BLaER1 (cell line): ENCODE data around the gene TCEAL5.
A peak's percentile ranks its signal among the peaks of the same experiment; 100 is the strongest.
"Not testable (repeated sequence)": the region's sequence is repeated elsewhere in the genome, so short reads cannot be mapped to it uniquely, and the experiment has no call there.

Source experiments
- H3K27ac ChIP-seq: shearing (Covaris generic); formaldehyde crosslinking; 2 replicates; pipeline ENCODE4 v1.8.1; 2022
- H3K27me3 ChIP-seq: shearing (Covaris generic); formaldehyde crosslinking; 2 replicates; pipeline ENCODE4 v1.8.1; 2022
- H3K36me3 ChIP-seq: shearing (Covaris generic); formaldehyde crosslinking; 2 replicates; pipeline ENCODE4 v1.8.1; 2022
- H3K4me1 ChIP-seq: shearing (Covaris generic); formaldehyde crosslinking; 2 replicates; pipeline ENCODE4 v1.8.1; 2022
- H3K4me2 ChIP-seq: shearing (Covaris generic); formaldehyde crosslinking; 2 replicates; pipeline ENCODE4 v1.8.1; 2022
- H3K4me3 ChIP-seq: shearing (Covaris generic); formaldehyde crosslinking; 2 replicates; pipeline ENCODE4 v1.8.1; 2022
- H3K9ac ChIP-seq: shearing (Covaris generic); formaldehyde crosslinking; 2 replicates; pipeline ENCODE4 v1.8.1; 2022
- H3K9me3 ChIP-seq: shearing (Covaris generic); formaldehyde crosslinking; 2 replicates; pipeline ENCODE4 v1.8.1; 2022
- H4K20me1 ChIP-seq: shearing (Covaris generic); formaldehyde crosslinking; 2 replicates; pipeline ENCODE4 v1.8.1; 2022
- Cebpa-rat ChIP-seq: shearing (Covaris generic); IDR thresholded peaks from 2 replicates; pipeline ENCODE4 v1.8.1; 2022

TCEAL5 gene

GRCh38 chrX:103258275-103258674, 18.3 kb downstream of the TCEAL5 start:
- Histone ChIP-seq H3K9me3 (no peaks in the 10 kb centered on the region), H3K4me3 (no peak overlapping the region), H3K36me3 (no peaks in the 10 kb centered on the region), H3K27me3 (no peaks in the 10 kb centered on the region), H3K4me2 (no peak overlapping the region), H4K20me1 (no peaks in the 10 kb centered on the region), H3K4me1 (peaks cover 6% of the 10 kb centered on the region), H3K9ac (no peak overlapping the region), H3K27ac (no peak overlapping the region)
- TF ChIP-seq Cebpa-rat = no peak

- Histone ChIP-seq H4K20me1 (peaks cover 11% of the 10 kb centered on the region; the same call in 1 of the 2 replicates), H3K27me3 (no peaks in the 10 kb centered on the region), H3K36me3 (no peaks in the 10 kb centered on the region), H3K9ac (no peak overlapping the region), H3K4me1 (peaks cover 7% of the 10 kb centered on the region), H3K9me3 (no peaks in the 10 kb centered on the region), H3K4me2 (no peak overlapping the region), H3K4me3 (no peak overlapping the region), H3K27ac (no peak overlapping the region)
- no peak for TF ChIP-seq Cebpa-rat
Observed at GRCh38 chrX:103256651-103257050, 19.9 kb downstream of the TCEAL5 start.

- Histone ChIP-seq H3K9ac (peak within 1 kb of the TSS; percentile 77), H3K9me3 (no peaks in the 10 kb centered on the region), H3K4me3 (peak within 1 kb of the TSS; percentile 74), H3K27me3 (0 out of 2 replicates have a peak, but pooled peaks cover 5% of the 10 kb centered on the region), H3K4me1 (peaks cover 7% of the 10 kb centered on the region), H3K36me3 (no peaks in the 10 kb centered on the region), H4K20me1 (peaks cover 11% of the 10 kb centered on the region; the same call in 1 of the 2 replicates), H3K4me2 (peak within 1 kb of the TSS; percentile 74), H3K27ac (peak within 1 kb of the TSS; percentile 60)
- no peak for TF ChIP-seq Cebpa-rat
Observed at GRCh38 chrX:103254921-103255493, 21.5 kb downstream of the TCEAL5 start, which contains the start of gene TCEAL8. TSS of gene TCEAL8 (minus strand) at chrX:103255155. CDS start at chrX:103253979, 1,176 bp downstream.

- no peak for TF ChIP-seq Cebpa-rat
- peaks cover 11% of the 10 kb centered on the region; the same call in 1 of the 2 replicates for H4K20me1 ChIP-seq
- no peaks in the 10 kb centered on the region for H3K9me3 ChIP-seq
- 0 out of 2 replicates have a peak, but pooled peaks cover 5% of the 10 kb centered on the region for H3K27me3 ChIP-seq
- peak overlapping the region; percentile 74 for H3K4me2 ChIP-seq
- H3K9ac ChIP-seq = peak overlapping the region; percentile 77
- H3K27ac ChIP-seq = peak overlapping the region; percentile 60
- H3K4me1 ChIP-seq = peaks cover 7% of the 10 kb centered on the region
- no peaks in the 10 kb centered on the region for H3K36me3 ChIP-seq
- peak overlapping the region; percentile 74 for H3K4me3 ChIP-seq
Observed at GRCh38 chrX:103254171-103254824, 22.3 kb downstream of the TCEAL5 start.

GRCh38 chrX:103253608-103254007, 22.9 kb downstream of the TCEAL5 start:
- TF ChIP-seq Cebpa-rat = no peak
- peaks cover 11% of the 10 kb centered on the region; the same call in 1 of the 2 replicates for H4K20me1 ChIP-seq
- H3K9me3 ChIP-seq = no peaks in the 10 kb centered on the region
- 0 out of 2 replicates have a peak, but pooled peaks cover 5% of the 10 kb centered on the region for H3K27me3 ChIP-seq
- peak overlapping the region; percentile 74 for H3K4me3 ChIP-seq
- H3K4me1 ChIP-seq = peaks cover 7% of the 10 kb centered on the region
- H3K4me2 ChIP-seq = peak overlapping the region; percentile 74
- H3K9ac ChIP-seq = peak overlapping the region; percentile 77; the same call in 1 of the 2 replicates
- H3K27ac ChIP-seq = peak overlapping the region; percentile 60; the same call in 1 of the 2 replicates
- no peaks in the 10 kb centered on the region for H3K36me3 ChIP-seq

- H3K9ac ChIP-seq = no peak overlapping the region
- no peak overlapping the region for H3K27ac ChIP-seq
- H3K4me2 ChIP-seq = no peak overlapping the region
Observed at GRCh38 chrX:103250977-103251376, 25.6 kb downstream of the TCEAL5 start.

GRCh38 chrX:103249805-103250204, 26.7 kb downstream of the TCEAL5 start:
- Histone ChIP-seq H3K9me3 (no peaks in the 10 kb centered on the region), H3K9ac (no peak overlapping the region), H3K4me1 (peaks cover 7% of the 10 kb centered on the region)

More at GRCh38 chrX:103250977-103251376, 25.6 kb downstream of the TCEAL5 start:
- no peaks in the 10 kb centered on the region for H3K9me3 ChIP-seq
- no peak overlapping the region for H3K4me3 ChIP-seq
- H3K27me3 ChIP-seq = 0 out of 2 replicates have a peak, but pooled peaks cover 5% of the 10 kb centered on the region
- no peak for TF ChIP-seq Cebpa-rat
- peaks cover 11% of the 10 kb centered on the region; the same call in 1 of the 2 replicates for H4K20me1 ChIP-seq
- no peaks in the 10 kb centered on the region for H3K36me3 ChIP-seq
- peaks cover 7% of the 10 kb centered on the region for H3K4me1 ChIP-seq

GRCh38 chrX:103248553-103248952, 28.0 kb downstream of the TCEAL5 start:
- no peak overlapping the region for H3K9ac ChIP-seq
- H3K27ac ChIP-seq = no peak overlapping the region
- no peak for TF ChIP-seq Cebpa-rat
- no peaks in the 10 kb centered on the region for H3K9me3 ChIP-seq
- H3K36me3 ChIP-seq = no peaks in the 10 kb centered on the region
- H3K4me3 ChIP-seq = no peak overlapping the region
- peaks cover 11% of the 10 kb centered on the region; the same call in 1 of the 2 replicates for H4K20me1 ChIP-seq
- H3K4me1 ChIP-seq = peaks cover 3% of the 10 kb centered on the region
- 0 out of 2 replicates have a peak, but pooled peaks cover 5% of the 10 kb centered on the region for H3K27me3 ChIP-seq
- no peak overlapping the region for H3K4me2 ChIP-seq

More at GRCh38 chrX:103249805-103250204, 26.7 kb downstream of the TCEAL5 start:
- H3K4me3 ChIP-seq = no peak overlapping the region
- no peak for TF ChIP-seq Cebpa-rat
- peaks cover 11% of the 10 kb centered on the region; the same call in 1 of the 2 replicates for H4K20me1 ChIP-seq
- H3K4me2 ChIP-seq = no peak overlapping the region
- H3K27me3 ChIP-seq = 0 out of 2 replicates have a peak, but pooled peaks cover 5% of the 10 kb centered on the region
- H3K36me3 ChIP-seq = no peaks in the 10 kb centered on the region
- H3K27ac ChIP-seq = no peak overlapping the region

GRCh38 chrX:103240155-103240554, 36.4 kb downstream of the TCEAL5 start:
- no peak for TF ChIP-seq Cebpa-rat
- Histone ChIP-seq H3K9me3 (no peaks in the 10 kb centered on the region), H3K4me1 (no peaks in the 10 kb centered on the region), H3K4me3 (no peak overlapping the region), H3K9ac (no peak overlapping the region), H3K27ac (no peak overlapping the region), H3K27me3 (no peaks in the 10 kb centered on the region), H3K4me2 (no peak overlapping the region), H4K20me1 (no peaks in the 10 kb centered on the region), H3K36me3 (no peaks in the 10 kb centered on the region)

GRCh38 chrX:103236296-103236695, 40.3 kb downstream of the TCEAL5 start:
- no peak overlapping the region for H3K4me3 ChIP-seq
- no peaks in the 10 kb centered on the region for H4K20me1 ChIP-seq
- H3K9me3 ChIP-seq = no peaks in the 10 kb centered on the region
- no peak for TF ChIP-seq Cebpa-rat
- no peaks in the 10 kb centered on the region for H3K36me3 ChIP-seq
- H3K4me2 ChIP-seq = no peak overlapping the region
- no peak overlapping the region for H3K27ac ChIP-seq
- H3K27me3 ChIP-seq = 0 out of 2 replicates have a peak, but pooled peaks cover 2% of the 10 kb centered on the region
- H3K9ac ChIP-seq = no peak overlapping the region
- H3K4me1 ChIP-seq = no peaks in the 10 kb centered on the region

GRCh38 chrX:103235608-103236007, 40.9 kb downstream of the TCEAL5 start:
- H3K9me3 ChIP-seq, H3K9ac ChIP-seq, H3K4me3 ChIP-seq, H3K4me1 ChIP-seq, H3K4me2 ChIP-seq, H3K27me3 ChIP-seq, H3K36me3 ChIP-seq, H3K27ac ChIP-seq, H4K20me1 ChIP-seq: not testable (repeated sequence)
